Activated CD8-positive, alpha-beta T cell treated with anti-CD3 and anti-CD28 coated beads for 36 hours (primary cell): ENCODE results near the gene SAMD4B. TPM values are rescaled to one million over a fixed set of nuclear protein-coding genes. Genes with fewer than 3 reads are reported as not detected.
A peak's percentile ranks its signal among the peaks of the same experiment; 100 is the strongest.
"Not testable (repeated sequence)": the region's sequence is repeated elsewhere in the genome, so short reads cannot be mapped to it uniquely, and the experiment has no call there.

Experiments used
- ATAC-seq: fragments of 200-7000 bp; cut with Tn5 transposase; one replicate; pipeline ENCODE4 v1.10.0; 2021; ENCODE audit warnings: mild to moderate bottlenecking, moderate library complexity
- CTCF ChIA-PET: fragments of 350-600 bp; sonication (Branson Sonifier 250); formaldehyde crosslinking; loops from one replicate; lab custom pipeline; 2021; ENCODE audit warnings: antibody characterized with exemption; lab: Charles Lee
- POLR2A ChIA-PET: fragments of 350-600 bp; sonication (Branson Sonifier 250); formaldehyde crosslinking; loops from one replicate; lab custom pipeline; 2021; ENCODE audit warnings: antibody characterized with exemption; lab: Charles Lee
- DNase-seq: peaks from one replicate; pipeline ENCODE4 v3.0.0-alpha.2; 2020
- H3K27ac Mint-ChIP-seq: one replicate; pipeline ENCODE4 v1.8.0; 2021; ENCODE audit warnings: mild to moderate bottlenecking, mixed read lengths
- H3K27me3 Mint-ChIP-seq: one replicate; pipeline ENCODE4 v1.8.0; 2021; ENCODE audit warnings: mixed read lengths
- H3K36me3 Mint-ChIP-seq: one replicate; pipeline ENCODE4 v1.8.0; 2021; ENCODE audit warnings: low read depth, mixed read lengths
- H3K4me1 Mint-ChIP-seq: one replicate; pipeline ENCODE4 v1.8.0; 2021; ENCODE audit warnings: low read depth, mixed read lengths
- H3K4me3 Mint-ChIP-seq: one replicate; pipeline ENCODE4 v1.8.0; 2021; ENCODE audit warnings: mild to moderate bottlenecking, moderate library complexity, mixed read lengths
- H3K9me3 Mint-ChIP-seq: one replicate; pipeline ENCODE4 v1.8.0; 2021; ENCODE audit warnings: mixed read lengths
- CTCF ChIP-seq: fragments of 200-600 bp; IDR thresholded peaks from one replicate; pipeline ENCODE4 v1.8.0; 2022; ENCODE audit warnings: antibody characterized with exemption, mild to moderate bottlenecking
- intact Hi-C: fragments of 100-400 bp; cut with micrococcal nuclease; formaldehyde crosslinking; loops from one replicate; pipeline ENCODE4 v1.10.0; 2022
- total RNA-seq, 2 experiments: library from RNA; stranded (reverse); gene quantifications; one replicate each; pipeline ENCODE4 v1.2.3, GENCODE V29; 2021

Gene SAMD4B
- total RNA-seq, 2 experiments from 2014 or later = 35.5 to 37.1 TPM

GRCh38 chr19:39339674-39340073 is 2.5 kb upstream of the SAMD4B start:
- no peak for TF ChIP-seq CTCF
- ATAC-seq (no peak), DNase-seq (no peak)
- peaks cover 53% of the 10 kb centered on the region for H3K4me1 Mint-ChIP-seq
- intact Hi-C loops = loop anchor here (5.0 to 10.0 kb wide), 2 partner anchors 73 to 215 kb away; partner anchors contain the start of genes PAK4 and PLEKHG2
- H3K9me3 Mint-ChIP-seq = peaks cover 1% of the 10 kb centered on the region
- H3K27me3 Mint-ChIP-seq = no peaks in the 10 kb centered on the region
- peak overlapping the region; percentile 88 for H3K4me3 Mint-ChIP-seq
- CTCF ChIA-PET = interaction anchor here (1.0 to 1.3 kb wide), 2 partner anchors 72 to 193 kb away, joined by 3 read pairs; partner anchors contain the start of gene EID2B
- peaks cover 11% of the 10 kb centered on the region for H3K36me3 Mint-ChIP-seq
- POLR2A ChIA-PET = no interaction called here
- H3K27ac Mint-ChIP-seq = peak overlapping the region; percentile 94

GRCh38 chr19:39340156-39340555 is 2.1 kb upstream of the SAMD4B start:
- Mint-ChIP-seq H3K27ac (peak overlapping the region; percentile 94), H3K4me3 (peak overlapping the region; percentile 88), H3K4me1 (peaks cover 55% of the 10 kb centered on the region)
- CTCF ChIA-PET = interaction anchor here (1.0 kb wide), 1 partner anchor 71 kb away, joined by 3 read pairs; no protein-coding TSS in a partner anchor
- H3K9me3 Mint-ChIP-seq, intact Hi-C loops, DNase-seq, ATAC-seq, POLR2A ChIA-PET, H3K36me3 Mint-ChIP-seq, H3K27me3 Mint-ChIP-seq: not testable (repeated sequence)

GRCh38 chr19:39341129-39341718 is 997 bp upstream of the SAMD4B start:
- ChIA-PET CTCF (interaction anchor here (0.7 to 2.4 kb wide), 3 partner anchors 9 to 70 kb away, joined by 3 to 15 read pairs (median 6); partner anchors contain the start of gene PLEKHG2), POLR2A (interaction anchor here (0.7 to 1.6 kb wide), 5 partner anchors 50 to 67 kb away, joined by 3 to 5 read pairs (median 4); partner anchors contain the start of genes MED29, PAF1 and ZFP36)
- TF ChIP-seq CTCF = no peak
- peak overlapping the region; percentile 88 for H3K4me3 Mint-ChIP-seq
- intact Hi-C loops = no loop called here
- H3K27ac Mint-ChIP-seq = peak overlapping the region; percentile 94
- peak; percentile 13 for ATAC-seq
- H3K36me3 Mint-ChIP-seq = peaks cover 5% of the 10 kb centered on the region
- peaks cover 1% of the 10 kb centered on the region for H3K9me3 Mint-ChIP-seq
- DNase-seq = no peak
- no peaks in the 10 kb centered on the region for H3K27me3 Mint-ChIP-seq
- peaks cover 61% of the 10 kb centered on the region for H3K4me1 Mint-ChIP-seq

- no peak for DNase-seq
Measured at GRCh38 chr19:39342647-39343305, 555 bp downstream of the SAMD4B start.

More at GRCh38 chr19:39342647-39343305, 555 bp downstream of the SAMD4B start:
- POLR2A ChIA-PET = interaction anchor here (0.6 to 1.8 kb wide), 12 partner anchors 8 to 190 kb away, joined by 3 to 7 read pairs (median 4); partner anchors contain the start of genes RPS16 and ZFP36
- Mint-ChIP-seq H3K4me1 (peaks cover 67% of the 10 kb centered on the region), H3K9me3 (peaks cover 1% of the 10 kb centered on the region), H3K4me3 (peak overlapping the region; percentile 79), H3K27me3 (no peaks in the 10 kb centered on the region), H3K27ac (peak overlapping the region; percentile 75), H3K36me3 (peaks cover 5% of the 10 kb centered on the region)
- ATAC-seq = no peak
- CTCF ChIA-PET = interaction anchor here (0.6 to 2.4 kb wide), 9 partner anchors 7 to 69 kb away, joined by 3 to 15 read pairs (median 4); partner anchors contain the start of genes MED29, PAF1 and PLEKHG2
- intact Hi-C loops = no loop called here
- TF ChIP-seq CTCF = no peak
